ENCODE results near the gene ZNF433. TPM values are rescaled to one million over a fixed set of nuclear protein-coding genes. Genes with fewer than 3 reads are reported as not detected.

ZNF433 gene
- total and polyA plus RNA-seq, 4 donors = 4.4 to 26.5 (median 5.4) TPM

GRCh38 chr19:12052497-12053169 is 17.2 kb upstream of the ZNF433 start, which contains the start of gene ZNF878:
TSS of gene ZNF878 (minus strand) at chr19:12052961. CDS start at chr19:12052801, 160 bp downstream.
- no peaks in the 10 kb centered on the region for H3K36me3 ChIP-seq (ENCODE audit: control insufficient read depth in 4 of 4, insufficient read depth in 4 of 4, low read length in 4 of 4)
- ATAC-seq (ENCODE audit: insufficient read depth, low FRiP score) (peak; percentile 98), DNase-seq (peak; percentile 95 to 97 (median 97))
- H3K4me3 ChIP-seq = peak within 1 kb of the TSS; percentile 49
- peaks cover 0 to 6% (median 0%) of the 10 kb centered on the region in 5 donors for H3K4me1 ChIP-seq (ENCODE audit: control insufficient read depth in 5 of 5, insufficient read depth in 5 of 5, low read length in 5 of 5)
- 0% methylated on average over 37 to 46 of the region's 46 CpGs for whole genome bisulfite sequencing, 2 donors
- H3K9ac ChIP-seq (ENCODE audit: insufficient read depth in 1 of 2, low read length in 2 of 2) = peak within 1 kb of the TSS; percentile 28 to 79
- TF ChIP-seq CTCF (IDR thresholded peaks at IDR 0.05; ENCODE audit: control extremely low read depth, extremely low read depth) = no peak
- H3K9me3 ChIP-seq (ENCODE audit: control insufficient read depth in 4 of 4, insufficient read depth in 3 of 4, low read length in 3 of 4) = no peaks in the 10 kb centered on the region
- H3K27me3 ChIP-seq (ENCODE audit: control insufficient read depth in 3 of 3, insufficient read depth in 3 of 3, low read length in 2 of 3) = no peaks in the 10 kb centered on the region
- peak within 1 kb of the TSS; percentile 53 to 72 for H3K27ac ChIP-seq (ENCODE audit: low read depth in 1 of 2, low read length in 1 of 2)

GRCh38 chr19:12052091-12052496 is 16.6 kb upstream of the ZNF433 start:
- no peak for TF ChIP-seq CTCF (IDR thresholded peaks at IDR 0.05; ENCODE audit: control extremely low read depth, extremely low read depth)
- peak in 2 of 3 donors; percentile 36 to 51 for DNase-seq
- Histone ChIP-seq H3K4me3 (peak overlapping the region; percentile 49), H3K36me3 (ENCODE audit: control insufficient read depth in 4 of 4, insufficient read depth in 4 of 4, low read length in 4 of 4) (no peaks in the 10 kb centered on the region), H3K9ac (ENCODE audit: insufficient read depth in 1 of 2, low read length in 2 of 2) (peak overlapping the region; percentile 23 to 28), H3K27ac (ENCODE audit: low read depth in 1 of 2, low read length in 1 of 2) (peak overlapping the region; percentile 53 to 72), H3K27me3 (ENCODE audit: control insufficient read depth in 3 of 3, insufficient read depth in 3 of 3, low read length in 2 of 3) (no peaks in the 10 kb centered on the region), H3K9me3 (ENCODE audit: control insufficient read depth in 4 of 4, insufficient read depth in 3 of 4, low read length in 3 of 4) (no peaks in the 10 kb centered on the region), H3K4me1 (ENCODE audit: control insufficient read depth in 5 of 5, insufficient read depth in 5 of 5, low read length in 5 of 5) (peaks cover 0 to 6% (median 0%) of the 10 kb centered on the region in 5 donors)
- ATAC-seq (ENCODE audit: insufficient read depth, low FRiP score) = no peak
- 1% methylated on average over 14 of the region's 14 CpGs for WGBS, 2 donors

GRCh38 chr19:12047868-12048267 is 12.4 kb upstream of the ZNF433 start:
- no peak for TF ChIP-seq CTCF (IDR thresholded peaks at IDR 0.05; ENCODE audit: control extremely low read depth, extremely low read depth)
- DNase-seq (no peak), ATAC-seq (ENCODE audit: insufficient read depth, low FRiP score) (no peak)
- whole genome bisulfite sequencing, 2 donors = 97 to 100% methylated on average over 2 of the region's 2 CpGs
- no peak overlapping the region for H3K27ac ChIP-seq (ENCODE audit: low read depth in 1 of 2, low read length in 1 of 2)
- H3K9ac ChIP-seq (ENCODE audit: insufficient read depth in 1 of 2, low read length in 2 of 2) = no peak overlapping the region
- H3K4me3 ChIP-seq = no peak overlapping the region
- no peaks in the 10 kb centered on the region for H3K27me3 ChIP-seq (ENCODE audit: control insufficient read depth in 3 of 3, insufficient read depth in 3 of 3, low read length in 2 of 3)
- H3K9me3 ChIP-seq (ENCODE audit: control insufficient read depth in 4 of 4, insufficient read depth in 3 of 4, low read length in 3 of 4) = peaks cover 4 to 15% (median 8%) of the 10 kb centered on the region in 4 donors
- peaks cover 0 to 6% (median 0%) of the 10 kb centered on the region in 5 donors for H3K4me1 ChIP-seq (ENCODE audit: control insufficient read depth in 5 of 5, insufficient read depth in 5 of 5, low read length in 5 of 5)
- peaks cover 0 to 11% (median 9%) of the 10 kb centered on the region in 4 donors for H3K36me3 ChIP-seq (ENCODE audit: control insufficient read depth in 4 of 4, insufficient read depth in 4 of 4, low read length in 4 of 4)
